HEK293 (cell line): ENCODE data around the gene IKZF2.

Source experiments
- CTCF ChIA-PET: fragments of 350-600 bp; formaldehyde crosslinking; extraction: SDS; loops from one replicate; lab custom pipeline; 2021; ENCODE audit warnings: antibody characterized with exemption; lab: Yijun Ruan, JAX
- POLR2A ChIA-PET: fragments of 300-600 bp; formaldehyde crosslinking; extraction: SDS; loops from one replicate; lab custom pipeline; 2020; ENCODE audit warnings: antibody characterized with exemption, inconsistent platforms; lab: Yijun Ruan, JAX
- H3K27ac ChIP-seq: fragments of 200-500 bp; sonication (Bioruptor generic); 2 replicates; pipeline ENCODE4 v1.5.1; 2014; ENCODE audit warnings: low read depth, low read length, control low read depth, inconsistent platforms; ENCODE audit errors: extremely low read depth
- H3K36me3 ChIP-seq, 2 experiments: fragments of 200-500 bp in 1 of 2; sonication (Bioruptor generic) in 1 of 2; 1 replicate in 1 of 2; 2 replicates in 1 of 2; pipeline ENCODE4 v1.5.1; 2014 to 2017; ENCODE audit warnings: inconsistent platforms in 2 of 2, low read length in 2 of 2; ENCODE audit not compliant: control insufficient read depth in 2 of 2, insufficient read depth in 1 of 2
- H3K4me1 ChIP-seq: fragments of 200-500 bp; sonication (Bioruptor generic); 2 replicates; pipeline ENCODE4 v1.5.1; 2014; ENCODE audit warnings: mild to moderate bottlenecking, low read length, inconsistent platforms; ENCODE audit not compliant: control insufficient read depth, insufficient read depth
- H3K4me3 ChIP-seq: 2 replicates; pipeline ENCODE4 v1.5.1; 2011; ENCODE audit warnings: low read depth, mild to moderate bottlenecking, control low read depth, low read length, moderate library complexity
- H3K9me3 ChIP-seq: fragments of 200-500 bp; sonication (Bioruptor generic); 2 replicates; pipeline ENCODE4 v1.5.1; 2014; ENCODE audit warnings: low read depth, low read length, inconsistent platforms; ENCODE audit not compliant: control insufficient read depth, insufficient read depth
- AEBP2 ChIP-seq: fragments of 450-650 bp; formaldehyde crosslinking; IDR thresholded peaks from 2 replicates; pipeline ENCODE4 v1.5.1; 2016; ENCODE audit warnings: missing biosample characterization, missing genetic modification characterization, borderline replicate concordance
- BCL6B ChIP-seq: fragments of 450-650 bp; formaldehyde crosslinking; IDR thresholded peaks from 2 replicates; pipeline ENCODE4 v1.5.1; 2017; ENCODE audit warnings: missing biosample characterization, missing genetic modification characterization
- FEZF1 ChIP-seq: fragments of 450-650 bp; formaldehyde crosslinking; IDR thresholded peaks from 2 replicates; pipeline ENCODE4 v1.5.1; 2016; ENCODE audit warnings: missing biosample characterization, missing genetic modification characterization
- ZBTB20 ChIP-seq: fragments of 450-650 bp; formaldehyde crosslinking; IDR thresholded peaks from 2 replicates; pipeline ENCODE4 v1.5.1; 2016; ENCODE audit warnings: missing biosample characterization, missing genetic modification characterization
- ZNF146 ChIP-seq: fragments of 450-650 bp; formaldehyde crosslinking; IDR thresholded peaks from 2 replicates; pipeline ENCODE4 v1.5.1; 2016; ENCODE audit warnings: missing biosample characterization, missing genetic modification characterization
- ZNF16 ChIP-seq: fragments of 450-650 bp; formaldehyde crosslinking; IDR thresholded peaks from 2 replicates; pipeline ENCODE4 v1.5.1; 2016; ENCODE audit warnings: low read depth, missing biosample characterization, missing genetic modification characterization
- ZNF24 ChIP-seq: fragments of 450-650 bp; formaldehyde crosslinking; IDR thresholded peaks from 2 replicates; pipeline ENCODE4 v1.5.1; 2016; ENCODE audit warnings: missing biosample characterization, missing genetic modification characterization
- ZNF335 ChIP-seq: fragments of 450-650 bp; formaldehyde crosslinking; conservative IDR thresholded peaks from 2 replicates; pipeline ENCODE4 v1.5.1; 2016; ENCODE audit warnings: missing biosample characterization, missing genetic modification characterization
- ZNF341 ChIP-seq: fragments of 450-650 bp; formaldehyde crosslinking; IDR thresholded peaks from 2 replicates; pipeline ENCODE4; 2016; ENCODE audit warnings: low read depth, missing biosample characterization, missing genetic modification characterization
- ZNF354C ChIP-seq: fragments of 450-650 bp; formaldehyde crosslinking; IDR thresholded peaks from 2 replicates; pipeline ENCODE4 v1.5.1; 2016; ENCODE audit warnings: missing biosample characterization, missing genetic modification characterization, low read depth, borderline replicate concordance
- ZNF394 ChIP-seq: fragments of 450-650 bp; formaldehyde crosslinking; IDR thresholded peaks from 2 replicates; pipeline ENCODE4 v1.5.1; 2016; ENCODE audit warnings: missing biosample characterization, missing genetic modification characterization, mild to moderate bottlenecking, moderate library complexity, borderline replicate concordance
- ZNF433 ChIP-seq: fragments of 450-650 bp; formaldehyde crosslinking; IDR thresholded peaks from 2 replicates; pipeline ENCODE4 v1.5.1; 2016; ENCODE audit warnings: missing biosample characterization, missing genetic modification characterization, low read depth
- ZNF473 ChIP-seq: fragments of 450-650 bp; formaldehyde crosslinking; IDR thresholded peaks from 2 replicates; pipeline ENCODE4 v1.5.1; 2017; ENCODE audit warnings: missing biosample characterization, missing genetic modification characterization
- ZNF549 ChIP-seq: fragments of 450-650 bp; IDR thresholded peaks from 2 replicates; pipeline ENCODE4 v1.5.1; 2018; ENCODE audit warnings: missing biosample characterization, missing genetic modification characterization, mild to moderate bottlenecking, inconsistent platforms, moderate library complexity
- ZNF707 ChIP-seq: fragments of 450-650 bp; formaldehyde crosslinking; IDR thresholded peaks from 2 replicates; pipeline ENCODE4 v1.5.1; 2016; ENCODE audit warnings: missing biosample characterization, missing genetic modification characterization
- ZNF76 ChIP-seq: fragments of 450-650 bp; formaldehyde crosslinking; IDR thresholded peaks from 2 replicates; pipeline ENCODE4; 2016; ENCODE audit warnings: low read depth, missing biosample characterization, missing genetic modification characterization, borderline replicate concordance
- ZNF843 ChIP-seq: fragments of 450-650 bp; formaldehyde crosslinking; IDR thresholded peaks from 2 replicates; pipeline ENCODE4 v1.5.1; 2016; ENCODE audit warnings: missing biosample characterization, missing genetic modification characterization
- TF ChIP-seq, protein P1 (sequence below): fragments of 450-650 bp; formaldehyde crosslinking; IDR thresholded peaks from 2 replicates; pipeline ENCODE4 v1.5.1; 2016; ENCODE audit warnings: missing biosample characterization, missing genetic modification characterization, borderline replicate concordance
- TF ChIP-seq, protein P2 (sequence below): fragments of 450-650 bp; formaldehyde crosslinking; IDR thresholded peaks from 2 replicates; pipeline ENCODE4 v1.5.1; 2016; ENCODE audit warnings: missing biosample characterization, missing genetic modification characterization
- TF ChIP-seq, protein P3 (sequence below): fragments of 450-650 bp; formaldehyde crosslinking; IDR thresholded peaks from 2 replicates; pipeline ENCODE4 v1.5.1; 2016; ENCODE audit warnings: missing biosample characterization, missing genetic modification characterization

IKZF2 gene

DNA sequence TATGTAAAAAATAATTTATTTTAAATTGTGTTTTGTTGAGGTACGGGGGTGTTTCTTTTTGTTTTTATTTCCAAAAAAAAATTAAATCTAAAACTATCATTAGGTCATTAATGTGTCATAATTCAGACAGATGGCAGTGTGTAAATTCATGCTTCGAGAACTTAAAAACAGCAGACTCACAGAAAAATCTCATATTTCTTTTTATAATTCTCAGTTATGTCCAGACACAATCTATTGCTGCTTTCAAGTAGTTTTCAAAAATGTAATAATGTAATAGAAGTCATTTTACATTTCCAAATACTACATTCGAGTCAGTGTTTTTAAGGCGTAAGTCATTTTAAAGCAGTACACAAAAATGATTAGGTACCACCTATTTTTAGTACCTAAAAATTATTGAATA, 14.3 kb downstream of the IKZF2 start:
- H3K36me3 ChIP-seq = no peaks in the 10 kb centered on the region; a peak in 1 of 3 replicates
- no peak for TF ChIP-seq ZNF549
- TF ChIP-seq ZNF433 = no peak
- no peak for TF ChIP-seq ZNF16
- no peak for TF ChIP-seq ZNF341
- TF ChIP-seq ZNF843 (tag by site-specific recombination) = no peak
- TF ChIP-seq ZNF76 = no peak
- TF ChIP-seq ZNF473 (tag by site-specific recombination) = no peak
- TF ChIP-seq, protein P1, sequence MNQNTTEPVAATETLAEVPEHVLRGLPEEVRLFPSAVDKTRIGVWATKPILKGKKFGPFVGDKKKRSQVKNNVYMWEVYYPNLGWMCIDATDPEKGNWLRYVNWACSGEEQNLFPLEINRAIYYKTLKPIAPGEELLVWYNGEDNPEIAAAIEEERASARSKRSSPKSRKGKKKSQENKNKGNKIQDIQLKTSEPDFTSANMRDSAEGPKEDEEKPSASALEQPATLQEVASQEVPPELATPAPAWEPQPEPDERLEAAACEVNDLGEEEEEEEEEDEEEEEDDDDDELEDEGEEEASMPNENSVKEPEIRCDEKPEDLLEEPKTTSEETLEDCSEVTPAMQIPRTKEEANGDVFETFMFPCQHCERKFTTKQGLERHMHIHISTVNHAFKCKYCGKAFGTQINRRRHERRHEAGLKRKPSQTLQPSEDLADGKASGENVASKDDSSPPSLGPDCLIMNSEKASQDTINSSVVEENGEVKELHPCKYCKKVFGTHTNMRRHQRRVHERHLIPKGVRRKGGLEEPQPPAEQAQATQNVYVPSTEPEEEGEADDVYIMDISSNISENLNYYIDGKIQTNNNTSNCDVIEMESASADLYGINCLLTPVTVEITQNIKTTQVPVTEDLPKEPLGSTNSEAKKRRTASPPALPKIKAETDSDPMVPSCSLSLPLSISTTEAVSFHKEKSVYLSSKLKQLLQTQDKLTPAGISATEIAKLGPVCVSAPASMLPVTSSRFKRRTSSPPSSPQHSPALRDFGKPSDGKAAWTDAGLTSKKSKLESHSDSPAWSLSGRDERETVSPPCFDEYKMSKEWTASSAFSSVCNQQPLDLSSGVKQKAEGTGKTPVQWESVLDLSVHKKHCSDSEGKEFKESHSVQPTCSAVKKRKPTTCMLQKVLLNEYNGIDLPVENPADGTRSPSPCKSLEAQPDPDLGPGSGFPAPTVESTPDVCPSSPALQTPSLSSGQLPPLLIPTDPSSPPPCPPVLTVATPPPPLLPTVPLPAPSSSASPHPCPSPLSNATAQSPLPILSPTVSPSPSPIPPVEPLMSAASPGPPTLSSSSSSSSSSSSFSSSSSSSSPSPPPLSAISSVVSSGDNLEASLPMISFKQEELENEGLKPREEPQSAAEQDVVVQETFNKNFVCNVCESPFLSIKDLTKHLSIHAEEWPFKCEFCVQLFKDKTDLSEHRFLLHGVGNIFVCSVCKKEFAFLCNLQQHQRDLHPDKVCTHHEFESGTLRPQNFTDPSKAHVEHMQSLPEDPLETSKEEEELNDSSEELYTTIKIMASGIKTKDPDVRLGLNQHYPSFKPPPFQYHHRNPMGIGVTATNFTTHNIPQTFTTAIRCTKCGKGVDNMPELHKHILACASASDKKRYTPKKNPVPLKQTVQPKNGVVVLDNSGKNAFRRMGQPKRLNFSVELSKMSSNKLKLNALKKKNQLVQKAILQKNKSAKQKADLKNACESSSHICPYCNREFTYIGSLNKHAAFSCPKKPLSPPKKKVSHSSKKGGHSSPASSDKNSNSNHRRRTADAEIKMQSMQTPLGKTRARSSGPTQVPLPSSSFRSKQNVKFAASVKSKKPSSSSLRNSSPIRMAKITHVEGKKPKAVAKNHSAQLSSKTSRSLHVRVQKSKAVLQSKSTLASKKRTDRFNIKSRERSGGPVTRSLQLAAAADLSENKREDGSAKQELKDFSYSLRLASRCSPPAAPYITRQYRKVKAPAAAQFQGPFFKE (tag by site-specific recombination) = no peak
- TF ChIP-seq, protein P2, sequence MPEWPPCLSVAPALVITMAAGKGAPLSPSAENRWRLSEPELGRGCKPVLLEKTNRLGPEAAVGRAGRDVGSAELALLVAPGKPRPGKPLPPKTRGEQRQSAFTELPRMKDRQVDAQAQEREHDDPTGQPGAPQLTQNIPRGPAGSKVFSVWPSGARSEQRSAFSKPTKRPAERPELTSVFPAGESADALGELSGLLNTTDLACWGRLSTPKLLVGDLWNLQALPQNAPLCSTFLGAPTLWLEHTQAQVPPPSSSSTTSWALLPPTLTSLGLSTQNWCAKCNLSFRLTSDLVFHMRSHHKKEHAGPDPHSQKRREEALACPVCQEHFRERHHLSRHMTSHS (tag by site-specific recombination) = no peak
- no peak for TF ChIP-seq ZNF394 (tag by site-specific recombination)
- no peak for TF ChIP-seq FEZF1 (tag by site-specific recombination)
- TF ChIP-seq ZNF146 (tag by site-specific recombination) = no peak
- no peak for TF ChIP-seq AEBP2
- TF ChIP-seq ZNF354C (tag by site-specific recombination) = no peak
- TF ChIP-seq ZNF335 (tag by site-specific recombination) = no peak
- TF ChIP-seq BCL6B (tag by site-specific recombination) = no peak
- no peak for TF ChIP-seq ZBTB20 (tag by site-specific recombination)
- no peak for TF ChIP-seq ZNF24 (tag by site-specific recombination)
- TF ChIP-seq, protein P3, sequence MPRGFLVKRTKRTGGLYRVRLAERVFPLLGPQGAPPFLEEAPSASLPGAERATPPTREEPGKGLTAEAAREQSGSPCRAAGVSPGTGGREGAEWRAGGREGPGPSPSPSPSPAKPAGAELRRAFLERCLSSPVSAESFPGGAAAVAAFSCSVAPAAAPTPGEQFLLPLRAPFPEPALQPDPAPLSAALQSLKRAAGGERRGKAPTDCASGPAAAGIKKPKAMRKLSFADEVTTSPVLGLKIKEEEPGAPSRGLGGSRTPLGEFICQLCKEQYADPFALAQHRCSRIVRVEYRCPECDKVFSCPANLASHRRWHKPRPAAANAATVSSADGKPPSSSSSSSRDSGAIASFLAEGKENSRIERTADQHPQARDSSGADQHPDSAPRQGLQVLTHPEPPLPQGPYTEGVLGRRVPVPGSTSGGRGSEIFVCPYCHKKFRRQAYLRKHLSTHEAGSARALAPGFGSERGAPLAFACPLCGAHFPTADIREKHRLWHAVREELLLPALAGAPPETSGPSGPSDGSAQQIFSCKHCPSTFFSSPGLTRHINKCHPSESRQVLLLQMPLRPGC = no peak
- TF ChIP-seq ZNF707 (tag by site-specific recombination) = no peak
- no peak overlapping the region for H3K4me3 ChIP-seq
- no peaks in the 10 kb centered on the region for H3K9me3 ChIP-seq
- ChIA-PET CTCF (interaction anchor here (0.7 kb wide), 1 partner anchor 156 kb away, joined by 3 read pairs; no protein-coding TSS in a partner anchor), POLR2A (no interaction called here)
- no peaks in the 10 kb centered on the region for H3K4me1 ChIP-seq
- no peak overlapping the region for H3K27ac ChIP-seq
